Lower leg skin (tissue), 4 donors: ENCODE data around the gene EPHB3. TPM values are rescaled to one million over a fixed set of nuclear protein-coding genes. Genes with fewer than 3 reads are reported as not detected.

Experiments
- DNase-seq, 2 donors: peaks; one replicate each; pipeline ENCODE4 v3.0.0-alpha.2; 2019; ENCODE audit warnings: low spot score in 2 of 2
- H3K4me3 ChIP-seq: fragments of 200-600 bp; sonication (generic); 2 replicates; pipeline ENCODE4 v1.5.1; 2017; ENCODE audit warnings: mild to moderate bottlenecking, low read depth; ENCODE audit not compliant: poor library complexity, severe bottlenecking
- POLR2A ChIP-seq, 2 donors: fragments of 450-650 bp; IDR thresholded peaks; one replicate each; pipeline ENCODE4 v1.6.1; 2016 to 2017; ENCODE audit warnings: antibody characterized with exemption in 2 of 2, mild to moderate bottlenecking in 1 of 2, moderate library complexity in 1 of 2
- WGBS, 2 donors: methylation state at CpG; one replicate each; pipeline ENCODE4 v1.1.5; 2018; 5-methylcytosine and 5-hydroxymethylcytosine counted together
- intact Hi-C: fragments of 100-400 bp; cut with DNase I; formaldehyde crosslinking; loops from one replicate; pipeline ENCODE4 v1.15.0; 2023; ENCODE audit warnings: low total_unique reads
- total RNA-seq, 4 donors: library from RNA; depleted of rRNA; stranded (reverse); fragments of >200 nt; gene quantifications; one replicate each; pipeline ENCODE4 v1.1.0, GENCODE V29; 2016
- TF ChIP-seq, protein P1 (sequence below), 3 donors: fragments of 450-650 bp; IDR thresholded peaks; one replicate each; pipeline ENCODE4 v1.5.1; 2016; ENCODE audit warnings: antibody characterized with exemption in 3 of 3, mild to moderate bottlenecking in 3 of 3, moderate library complexity in 2 of 3

EPHB3 gene
- total RNA-seq, 4 donors from 2014 or later: 99.4 to 120 (median 109) TPM

- 1 to 3% methylated on average over 7 of the region's 7 CpGs for WGBS, 2 donors
- intact Hi-C loops: no loop called here
- TF ChIP-seq POLR2A (IDR thresholded peaks at IDR 0.05): no peak
- TF ChIP-seq, protein P1, sequence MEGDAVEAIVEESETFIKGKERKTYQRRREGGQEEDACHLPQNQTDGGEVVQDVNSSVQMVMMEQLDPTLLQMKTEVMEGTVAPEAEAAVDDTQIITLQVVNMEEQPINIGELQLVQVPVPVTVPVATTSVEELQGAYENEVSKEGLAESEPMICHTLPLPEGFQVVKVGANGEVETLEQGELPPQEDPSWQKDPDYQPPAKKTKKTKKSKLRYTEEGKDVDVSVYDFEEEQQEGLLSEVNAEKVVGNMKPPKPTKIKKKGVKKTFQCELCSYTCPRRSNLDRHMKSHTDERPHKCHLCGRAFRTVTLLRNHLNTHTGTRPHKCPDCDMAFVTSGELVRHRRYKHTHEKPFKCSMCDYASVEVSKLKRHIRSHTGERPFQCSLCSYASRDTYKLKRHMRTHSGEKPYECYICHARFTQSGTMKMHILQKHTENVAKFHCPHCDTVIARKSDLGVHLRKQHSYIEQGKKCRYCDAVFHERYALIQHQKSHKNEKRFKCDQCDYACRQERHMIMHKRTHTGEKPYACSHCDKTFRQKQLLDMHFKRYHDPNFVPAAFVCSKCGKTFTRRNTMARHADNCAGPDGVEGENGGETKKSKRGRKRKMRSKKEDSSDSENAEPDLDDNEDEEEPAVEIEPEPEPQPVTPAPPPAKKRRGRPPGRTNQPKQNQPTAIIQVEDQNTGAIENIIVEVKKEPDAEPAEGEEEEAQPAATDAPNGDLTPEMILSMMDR (IDR thresholded peaks at IDR 0.05): no peak
- H3K4me3 ChIP-seq: peak overlapping the region; percentile 16
- no peak for DNase-seq
Observed at GRCh38 chr3:184524981-184525336, 36.6 kb upstream of the EPHB3 start.

GRCh38 chr3:184525337-184526087 is 36.1 kb upstream of the EPHB3 start:
- intact Hi-C loops: no loop called here
- WGBS, 2 donors: 3 to 5% methylated on average over 51 to 56 of the region's 60 CpGs
- TF ChIP-seq, protein P1 (IDR thresholded peaks at IDR 0.05): no peak
- no peak for TF ChIP-seq POLR2A (IDR thresholded peaks at IDR 0.05)
- DNase-seq: no peak
- H3K4me3 ChIP-seq: peak overlapping the region; percentile 16

GRCh38 chr3:184526088-184526433 is 35.5 kb upstream of the EPHB3 start:
- intact Hi-C loops: no loop called here
- no peak for TF ChIP-seq POLR2A (IDR thresholded peaks at IDR 0.05)
- TF ChIP-seq, protein P1 (IDR thresholded peaks at IDR 0.05): no peak
- no peak for DNase-seq
- 28 to 35% methylated on average over 12 of the region's 12 CpGs for WGBS, 2 donors
- H3K4me3 ChIP-seq: no peak overlapping the region

GRCh38 chr3:184531626-184532280 is 29.8 kb upstream of the EPHB3 start:
- no peak for DNase-seq
- no peak overlapping the region for H3K4me3 ChIP-seq
- intact Hi-C loops: no loop called here
- TF ChIP-seq, protein P1 (IDR thresholded peaks at IDR 0.05): no peak
- TF ChIP-seq POLR2A (IDR thresholded peaks at IDR 0.05): no peak
- WGBS, 2 donors: 51 to 55% methylated on average over 8 of the region's 8 CpGs

DNA sequence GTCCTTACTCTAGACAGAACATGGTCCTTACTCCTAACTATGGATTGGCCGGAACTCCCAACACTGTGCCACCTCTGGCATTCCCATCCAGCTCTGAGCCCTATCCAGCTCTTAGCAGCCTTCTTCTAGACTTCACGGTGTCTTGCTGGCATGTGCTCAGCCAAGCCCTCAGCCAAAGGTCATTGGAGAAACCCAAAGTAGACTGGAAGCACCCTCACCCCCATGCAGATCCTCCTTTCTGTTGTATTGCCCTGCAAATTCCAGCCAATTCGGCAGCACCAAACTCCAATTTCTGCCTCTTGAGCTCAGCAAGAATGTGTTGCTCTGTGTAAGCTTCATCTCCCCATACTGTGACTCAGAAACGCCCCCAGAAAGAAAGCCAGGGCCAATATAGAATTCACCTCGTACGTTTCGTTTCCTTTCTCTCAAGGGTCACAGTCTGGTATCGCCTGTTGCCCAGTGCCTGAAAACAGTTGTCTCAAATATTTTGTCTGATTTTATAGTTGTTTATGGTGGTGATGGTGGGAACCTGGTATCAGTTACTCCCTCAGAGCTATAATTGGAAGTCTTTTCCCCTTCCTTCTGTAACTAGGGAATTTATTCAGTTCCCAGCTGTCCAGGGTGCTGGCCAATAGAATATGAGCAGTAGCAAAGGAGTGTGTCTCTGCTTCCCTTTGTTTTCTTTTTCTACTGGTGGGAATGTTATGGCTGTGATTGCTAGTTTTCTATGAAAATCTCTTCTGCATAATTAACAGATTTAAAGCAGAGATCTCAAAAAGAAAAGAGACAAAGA is 28.4 kb upstream of the EPHB3 start:
- H3K4me3 ChIP-seq: no peak overlapping the region
- DNase-seq: no peak
- intact Hi-C loops: no loop called here
- WGBS, 2 donors: 83 to 87% methylated on average over 8 of the region's 8 CpGs
- TF ChIP-seq, protein P1 (IDR thresholded peaks at IDR 0.05): no peak
- TF ChIP-seq POLR2A (IDR thresholded peaks at IDR 0.05): no peak
